ENCODE measurements around the gene FBXW12.

Gene FBXW12

GRCh38 chr3:48441940-48442339 is 69.9 kb downstream of the FBXW12 start:
- Histone ChIP-seq H3K36me3 (peaks cover 35% of the 10 kb centered on the region), H3K27ac (no peak overlapping the region), H3K9ac (peak overlapping the region; percentile 92), H3K4me2 (peak overlapping the region; percentile 85), H3K4me3 (peak overlapping the region; percentile 92), H3K27me3 (no peaks in the 10 kb centered on the region), H3K9me3 (no peaks in the 10 kb centered on the region), H3K4me1 (peaks cover 41% of the 10 kb centered on the region), H4K20me1 (peaks cover 37% of the 10 kb centered on the region)
- no peak for TF ChIP-seq Cebpa-rat (IDR thresholded peaks at IDR 0.05)
